A673 (cell line): ENCODE results near the gene FCMR. TPM values are rescaled to one million over a fixed set of nuclear protein-coding genes. Genes with fewer than 3 reads are reported as not detected.

ENCODE experiments used
- BruUV-seq: library from RNA; stranded (reverse); fragments of 400-500 nt; replicated peaks from 2 replicates; lab custom pipeline; 2021; lab: Mats Ljungman, UMichigan
- CTCF ChIA-PET: fragments of 300-600 bp; sonication (Branson Sonifier 250); formaldehyde crosslinking; loops from one replicate; lab custom pipeline; 2022; ENCODE audit warnings: antibody characterized with exemption; lab: Charles Lee
- POLR2A ChIA-PET: fragments of 300-600 bp; sonication (Branson Sonifier 250); formaldehyde crosslinking; loops from one replicate; lab custom pipeline; 2022; ENCODE audit warnings: antibody characterized with exemption; ENCODE audit not compliant: low non-redundant PET; lab: Charles Lee
- DNase-seq: peaks from one replicate; pipeline ENCODE4 v3.0.0-alpha.2; 2015; ENCODE audit warnings: low spot score
- H3K27ac ChIP-seq: fragments of 200-600 bp; sonication (generic); 2 replicates; pipeline ENCODE4 v1.5.1; 2016; ENCODE audit warnings: mixed run types, low read depth, mild to moderate bottlenecking, mixed read lengths, antibody characterized with exemption, low read length; ENCODE audit not compliant: poor library complexity, severe bottlenecking
- H3K27me3 ChIP-seq: fragments of 200-600 bp; sonication (generic); replicated peaks from 2 replicates; pipeline ENCODE4 v1.6.1; 2017; ENCODE audit warnings: mixed run types, low read depth, mild to moderate bottlenecking, mixed read lengths, antibody characterized with exemption, low read length; ENCODE audit not compliant: insufficient read depth, poor library complexity
- H3K36me3 ChIP-seq: fragments of 200-600 bp; sonication (generic); 2 replicates; pipeline ENCODE4 v1.6.1; 2016; ENCODE audit warnings: mixed run types, mild to moderate bottlenecking, mixed read lengths, antibody characterized with exemption, low read length; ENCODE audit not compliant: insufficient read depth, poor library complexity, severe bottlenecking
- H3K4me1 ChIP-seq: fragments of 200-600 bp; sonication (generic); 2 replicates; pipeline ENCODE4 v1.6.1; 2017; ENCODE audit warnings: mixed run types, mild to moderate bottlenecking, mixed read lengths, antibody characterized with exemption, low read length; ENCODE audit not compliant: insufficient read depth, poor library complexity, severe bottlenecking
- H3K4me3 ChIP-seq: fragments of 200-600 bp; sonication (generic); 2 replicates; pipeline ENCODE4 v1.5.1; 2016; ENCODE audit warnings: low read depth, mixed run types, mild to moderate bottlenecking, mixed read lengths, low read length; ENCODE audit not compliant: poor library complexity, severe bottlenecking
- H3K9me3 ChIP-seq: fragments of 200-600 bp; sonication (generic); 2 replicates; pipeline ENCODE4 v1.6.1; 2016; ENCODE audit warnings: mixed run types, low read depth, mild to moderate bottlenecking, mixed read lengths, antibody characterized with exemption, low read length; ENCODE audit not compliant: poor library complexity, severe bottlenecking
- CTCF ChIP-seq: fragments of 300-800, 200-600 bp; sonication (generic); conservative IDR thresholded peaks from 2 replicates; pipeline ENCODE4 v1.5.1; 2017; ENCODE audit warnings: low read depth, mild to moderate bottlenecking, antibody characterized with exemption, low read length, moderate library complexity, mixed read lengths
- EZH2 ChIP-seq: fragments of 200-600 bp; sonication (generic); IDR thresholded peaks from 2 replicates; pipeline ENCODE4 v1.6.1; 2017; ENCODE audit warnings: borderline replicate concordance, low read depth, mild to moderate bottlenecking, mixed read lengths, antibody characterized with exemption, low read length; ENCODE audit not compliant: poor library complexity, severe bottlenecking
- intact Hi-C: fragments of 100-400 bp; cut with micrococcal nuclease; formaldehyde crosslinking; loops from one replicate; pipeline ENCODE4 v1.10.0; 2022; ENCODE audit not compliant: unreplicated experiment
- total RNA-seq: library from RNA; stranded (reverse); gene quantifications from 2 replicates; pipeline ENCODE4 v1.2.3, GENCODE V29; 2021

The FCMR gene
- total RNA-seq, 1 experiment from 2014 or later = not detected

- DNase-seq = no peak
- Histone ChIP-seq H3K27me3 (peaks cover 13% of the 10 kb centered on the region), H3K9me3 (no peaks in the 10 kb centered on the region), H3K4me1 (no peaks in the 10 kb centered on the region), H3K36me3 (no peaks in the 10 kb centered on the region), H3K4me3 (no peak overlapping the region), H3K27ac (no peak overlapping the region)
- POLR2A ChIA-PET = no interaction called here
- intact Hi-C loops = no loop called here
- BruUV-seq = no TSS peak
- CTCF ChIA-PET = no interaction called here
- TF ChIP-seq EZH2 = no peak
- no peak for TF ChIP-seq CTCF
Observed at GRCh38 chr1:206951318-206952100, 29.8 kb upstream of the FCMR start.

- no peak overlapping the region for H3K4me3 ChIP-seq
- POLR2A ChIA-PET = no interaction called here
- TF ChIP-seq EZH2 = no peak
- TF ChIP-seq CTCF = no peak
- no peak for DNase-seq
- CTCF ChIA-PET = no interaction called here
- no peak overlapping the region for H3K27ac ChIP-seq
- intact Hi-C loops = no loop called here
- H3K27me3 ChIP-seq = peaks cover 32% of the 10 kb centered on the region
- BruUV-seq = no TSS peak
- H3K4me1 ChIP-seq = no peaks in the 10 kb centered on the region
- no peaks in the 10 kb centered on the region for H3K9me3 ChIP-seq
- no peaks in the 10 kb centered on the region for H3K36me3 ChIP-seq
Observed at GRCh38 chr1:206949641-206950040, 27.9 kb upstream of the FCMR start.

DNA sequence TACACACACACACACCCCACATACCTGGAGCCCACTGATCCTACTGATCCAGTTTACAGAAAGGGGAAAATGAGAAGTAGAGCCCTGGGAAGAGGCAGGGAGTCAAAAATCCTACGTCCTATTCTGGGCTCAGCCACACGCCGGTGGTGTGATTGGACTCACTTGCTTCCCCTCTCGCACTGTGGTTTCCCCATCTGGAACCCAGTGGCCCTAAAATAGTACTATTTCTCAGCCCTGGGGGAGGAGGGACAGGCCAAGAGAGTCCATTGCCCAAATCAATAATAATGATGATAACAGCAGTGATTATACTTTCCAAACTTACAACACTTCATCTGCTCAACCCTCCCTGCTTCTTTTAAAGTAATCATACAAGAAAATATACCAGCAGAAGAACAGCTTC, 27.5 kb upstream of the FCMR start:
- POLR2A ChIA-PET = no interaction called here
- Histone ChIP-seq H3K4me3 (no peak overlapping the region), H3K27me3 (peaks cover 36% of the 10 kb centered on the region), H3K36me3 (no peaks in the 10 kb centered on the region), H3K9me3 (no peaks in the 10 kb centered on the region), H3K4me1 (no peaks in the 10 kb centered on the region), H3K27ac (no peak overlapping the region)
- TF ChIP-seq EZH2 = no peak
- TF ChIP-seq CTCF = no peak
- no TSS peak for BruUV-seq
- intact Hi-C loops = no loop called here
- no peak for DNase-seq
- CTCF ChIA-PET = no interaction called here
